OCI-LY3 (cell line): Measurements from ENCODE around the gene IPMK.
"Not testable (repeated sequence)": the region's sequence is repeated elsewhere in the genome, so short reads cannot be mapped to it uniquely, and the experiment has no call there.

Experiments used
- H2AFZ ChIP-seq: fragments of 200-600, 300-600 bp; shearing (Covaris generic); 2 replicates; pipeline ENCODE4 v1.6.0; 2014; ENCODE audit warnings: antibody characterized with exemption, low read depth, low read length
- H3K27ac ChIP-seq: fragments of 200-600, 300-600 bp; sonication (generic); 2 replicates; pipeline ENCODE4 v1.5.1; 2014; ENCODE audit warnings: mild to moderate bottlenecking, low read length, moderate library complexity, mixed read lengths
- H3K27me3 ChIP-seq: fragments of 200-600, 300-600 bp; sonication (generic); 2 replicates; pipeline ENCODE4 v1.6.1; 2014; ENCODE audit warnings: low read depth, low read length, mixed read lengths
- H3K36me3 ChIP-seq: fragments of 200-600, 300-600 bp; sonication (generic); replicated peaks from 2 replicates; pipeline ENCODE3; 2014; ENCODE audit warnings: low read depth, low read length, mixed read lengths
- H3K4me1 ChIP-seq: fragments of 300-600, 200-600 bp; sonication (generic); 2 replicates; pipeline ENCODE4 v1.6.1; 2014; ENCODE audit warnings: low read length, mixed read lengths
- H3K4me2 ChIP-seq: fragments of 200-600, 300-600 bp; sonication (generic); 2 replicates; pipeline ENCODE4 v1.6.1; 2014; ENCODE audit warnings: low read length, mixed read lengths
- H3K4me3 ChIP-seq: fragments of 300-600, 200-600 bp; sonication (generic); 2 replicates; pipeline ENCODE4 v1.5.1; 2014; ENCODE audit warnings: antibody characterized with exemption, mild to moderate bottlenecking, low read length, moderate library complexity
- H3K79me2 ChIP-seq: fragments of 300-600, 200-600 bp; shearing (Covaris generic); 2 replicates; pipeline ENCODE4 v1.6.1; 2014; ENCODE audit warnings: mild to moderate bottlenecking, low read length, mixed read lengths
- H3K9ac ChIP-seq: fragments of 300-600, 200-600 bp; shearing (Covaris generic); 2 replicates; pipeline ENCODE4 v1.6.0; 2014; ENCODE audit warnings: mild to moderate bottlenecking, low read length, moderate library complexity
- H3K9me3 ChIP-seq: fragments of 200-600, 300-600 bp; shearing (Covaris generic); 2 replicates; pipeline ENCODE4 v1.6.1; 2014; ENCODE audit warnings: low read length, mixed read lengths; ENCODE audit not compliant: insufficient read depth
- H4K20me1 ChIP-seq: fragments of 200-600, 300-600 bp; sonication (generic); 2 replicates; pipeline ENCODE4 v1.6.1; 2016; ENCODE audit warnings: low read length, mixed read lengths; ENCODE audit not compliant: insufficient read depth
- CTCF ChIP-seq: fragments of 200-600, 300-600 bp; sonication (generic); IDR thresholded peaks from 2 replicates; pipeline ENCODE4 v1.5.1; 2014; ENCODE audit warnings: antibody characterized with exemption, low read length, low read depth
- EZH2phosphoT487 ChIP-seq: fragments of 200-600 bp; shearing (Covaris generic); IDR thresholded peaks from 2 replicates; pipeline ENCODE4 v1.6.1; 2018; ENCODE audit warnings: antibody characterized with exemption, mixed run types, low read depth

The IPMK gene

GRCh38 chr10:58171146-58171545 is 96.5 kb downstream of the IPMK start:
- H3K27ac ChIP-seq = no peak overlapping the region
- no peaks in the 10 kb centered on the region for H3K79me2 ChIP-seq
- H4K20me1 ChIP-seq = no peaks in the 10 kb centered on the region
- H3K36me3 ChIP-seq = no peaks in the 10 kb centered on the region
- no peak overlapping the region for H3K4me2 ChIP-seq
- H3K9ac ChIP-seq = no peak overlapping the region
- no peak overlapping the region for H2AFZ ChIP-seq
- no peaks in the 10 kb centered on the region for H3K9me3 ChIP-seq
- no peak overlapping the region for H3K4me3 ChIP-seq
- TF ChIP-seq CTCF = no peak
- no peak for TF ChIP-seq EZH2phosphoT487
- H3K27me3 ChIP-seq = no peaks in the 10 kb centered on the region
- H3K4me1 ChIP-seq = no peaks in the 10 kb centered on the region

- no peaks in the 10 kb centered on the region for H3K79me2 ChIP-seq
- H4K20me1 ChIP-seq = no peaks in the 10 kb centered on the region
- no peak overlapping the region for H3K4me3 ChIP-seq
- no peak overlapping the region for H3K27ac ChIP-seq
- H3K4me1 ChIP-seq = no peaks in the 10 kb centered on the region
- H3K36me3 ChIP-seq = no peaks in the 10 kb centered on the region
- no peak overlapping the region for H2AFZ ChIP-seq
- H3K4me2 ChIP-seq = no peak overlapping the region
- no peaks in the 10 kb centered on the region for H3K9me3 ChIP-seq
- no peaks in the 10 kb centered on the region for H3K27me3 ChIP-seq
- H3K9ac ChIP-seq = no peak overlapping the region
- no peak for TF ChIP-seq EZH2phosphoT487
- no peak for TF ChIP-seq CTCF
These were observed 103.2 kb downstream of the IPMK start for GRCh38 chr10:58164517-58164916.

GRCh38 chr10:58158806-58159205 is 108.9 kb downstream of the IPMK start:
- Histone ChIP-seq H3K9ac (no peak overlapping the region), H3K27ac (no peak overlapping the region), H3K27me3 (no peaks in the 10 kb centered on the region), H3K4me1 (no peaks in the 10 kb centered on the region), H3K9me3 (no peaks in the 10 kb centered on the region), H2AFZ (no peak overlapping the region), H3K4me2 (no peak overlapping the region), H3K36me3 (no peaks in the 10 kb centered on the region), H4K20me1 (no peaks in the 10 kb centered on the region), H3K4me3 (no peak overlapping the region), H3K79me2 (no peaks in the 10 kb centered on the region)
- TF ChIP-seq EZH2phosphoT487 = no peak
- TF ChIP-seq CTCF = no peak

- H3K27ac ChIP-seq = no peak overlapping the region
- H3K4me1 ChIP-seq = no peaks in the 10 kb centered on the region
- H3K4me3 ChIP-seq = no peak overlapping the region
- no peak overlapping the region for H3K9ac ChIP-seq
- H3K9me3 ChIP-seq = no peaks in the 10 kb centered on the region
- TF ChIP-seq CTCF (no peak), EZH2phosphoT487 (no peak)
- no peaks in the 10 kb centered on the region for H4K20me1 ChIP-seq
- H3K79me2 ChIP-seq = no peaks in the 10 kb centered on the region
- no peak overlapping the region for H2AFZ ChIP-seq
- no peak overlapping the region for H3K4me2 ChIP-seq
- no peaks in the 10 kb centered on the region for H3K36me3 ChIP-seq
- H3K27me3 ChIP-seq = no peaks in the 10 kb centered on the region
These were observed 110.5 kb downstream of the IPMK start for GRCh38 chr10:58157076-58157766.

- not testable (repeated sequence) for H3K27me3 ChIP-seq, H4K20me1 ChIP-seq, H2AFZ ChIP-seq, H3K4me1 ChIP-seq, H3K36me3 ChIP-seq, H3K4me2 ChIP-seq, H3K9me3 ChIP-seq, H3K4me3 ChIP-seq, H3K27ac ChIP-seq, H3K79me2 ChIP-seq, H3K9ac ChIP-seq
These were observed 111.8 kb downstream of the IPMK start for GRCh38 chr10:58155941-58156340.
